CD4-positive, alpha-beta T cell treated with Interleukin-17A for 1 hour (primary cell): ENCODE data around the gene GRIK4.

ENCODE experiments used
- DNase-seq: peaks from one replicate; pipeline ENCODE4 v3.0.0-alpha.2; 2020

Gene GRIK4

GRCh38 chr11:120869097-120869496 is 357.5 kb downstream of the GRIK4 start:
- no peak for DNase-seq

- no peak for DNase-seq
Measured at GRCh38 chr11:120869516-120870011, 358.0 kb downstream of the GRIK4 start.

- no peak for DNase-seq
Measured at GRCh38 chr11:120871194-120871593, 359.6 kb downstream of the GRIK4 start.

GRCh38 chr11:120871924-120872323 is 360.4 kb downstream of the GRIK4 start:
- DNase-seq = no peak

- DNase-seq = no peak
Measured at GRCh38 chr11:120873966-120874735, 362.6 kb downstream of the GRIK4 start.

- no peak for DNase-seq
Measured at GRCh38 chr11:120875986-120876385, 364.4 kb downstream of the GRIK4 start.

- DNase-seq = no peak
Measured at GRCh38 chr11:120877746-120878365, 366.3 kb downstream of the GRIK4 start.

- no peak for DNase-seq
Measured at GRCh38 chr11:120878781-120879180, 367.2 kb downstream of the GRIK4 start.

GRCh38 chr11:120880498-120881175 is 369.1 kb downstream of the GRIK4 start:
- no peak for DNase-seq

- no peak for DNase-seq
Measured at GRCh38 chr11:120881596-120881995, 370.0 kb downstream of the GRIK4 start.

- no peak for DNase-seq
Measured at GRCh38 chr11:120882175-120882574, 370.6 kb downstream of the GRIK4 start.

- DNase-seq = no peak
Measured at GRCh38 chr11:120883404-120884080, 372.0 kb downstream of the GRIK4 start.

GRCh38 chr11:120884154-120885020 is 372.8 kb downstream of the GRIK4 start:
- no peak for DNase-seq

GRCh38 chr11:120890609-120891320 is 379.2 kb downstream of the GRIK4 start:
- DNase-seq = no peak

- DNase-seq = no peak
Measured at GRCh38 chr11:120893440-120894201, 382.1 kb downstream of the GRIK4 start.

GRCh38 chr11:120894202-120894985 is 382.8 kb downstream of the GRIK4 start:
- DNase-seq = no peak

GRCh38 chr11:120896687-120897086 is 385.1 kb downstream of the GRIK4 start:
- no peak for DNase-seq

- no peak for DNase-seq
Measured at GRCh38 chr11:120898568-120898967, 387.0 kb downstream of the GRIK4 start.

GRCh38 chr11:120899720-120900119 is 388.2 kb downstream of the GRIK4 start:
- no peak for DNase-seq

- DNase-seq = no peak
Measured at GRCh38 chr11:120900643-120901042, 389.1 kb downstream of the GRIK4 start.
